ENCODE data around the gene ATP2B1. TPM values are rescaled to one million over a fixed set of nuclear protein-coding genes. Genes with fewer than 3 reads are reported as not detected.

Gene ATP2B1
- total RNA-seq, 1 experiment from 2014 or later, result 221 TPM

GRCh38 chr12:89642959-89643358 is 65.7 kb downstream of the ATP2B1 start:
- Mint-ChIP-seq H3K9me3 (ENCODE audit: unreplicated experiment) (no peaks in the 10 kb centered on the region), H3K4me3 (ENCODE audit: unreplicated experiment) (no peak overlapping the region), H3K27me3 (ENCODE audit: insufficient read depth, unreplicated experiment) (no peaks in the 10 kb centered on the region), H3K36me3 (ENCODE audit: insufficient read depth, unreplicated experiment) (peaks cover 16% of the 10 kb centered on the region), H3K4me1 (ENCODE audit: insufficient read depth, unreplicated experiment) (peaks cover 17% of the 10 kb centered on the region), H3K27ac (ENCODE audit: low read depth, unreplicated experiment) (no peak overlapping the region)
- BruUV-seq (replicated peaks), result no TSS peak
- no peak for TF ChIP-seq CTCF (IDR thresholded peaks at IDR 0.05; ENCODE audit: unreplicated experiment)
- ChIA-PET POLR2A (interaction anchor here (1.4 kb wide), 2 partner anchors 12 to 16 kb away, joined by 3 to 4 read pairs; no protein-coding TSS in a partner anchor), CTCF (no interaction called here)
- no peak for DNase-seq (ENCODE audit: unreplicated experiment)
- intact Hi-C loops (cut with micrococcal nuclease), result no loop called here

- TF ChIP-seq CTCF (IDR thresholded peaks at IDR 0.05; ENCODE audit: unreplicated experiment), result no peak
- H3K9me3 Mint-ChIP-seq (ENCODE audit: unreplicated experiment), result no peaks in the 10 kb centered on the region
- DNase-seq (ENCODE audit: unreplicated experiment), result no peak
- no peak overlapping the region for H3K4me3 Mint-ChIP-seq (ENCODE audit: unreplicated experiment)
- H3K4me1 Mint-ChIP-seq (ENCODE audit: insufficient read depth, unreplicated experiment), result peaks cover 19% of the 10 kb centered on the region
- peaks cover 34% of the 10 kb centered on the region for H3K36me3 Mint-ChIP-seq (ENCODE audit: insufficient read depth, unreplicated experiment)
- ChIA-PET CTCF (interaction anchor here (0.6 to 1.3 kb wide), 2 partner anchors 9 to 15 kb away, joined by 4 to 5 read pairs; no protein-coding TSS in a partner anchor), POLR2A (interaction anchor here (0.6 to 1.8 kb wide), 8 partner anchors 10 to 1740 kb away, joined by 3 to 6 read pairs (median 3); partner anchors contain the start of gene ATP2B1)
- peak overlapping the region; percentile 2 for H3K27ac Mint-ChIP-seq (ENCODE audit: low read depth, unreplicated experiment)
- intact Hi-C loops (cut with micrococcal nuclease), result no loop called here
- no TSS peak for BruUV-seq (replicated peaks)
- no peaks in the 10 kb centered on the region for H3K27me3 Mint-ChIP-seq (ENCODE audit: insufficient read depth, unreplicated experiment)
These were observed 71.9 kb downstream of the ATP2B1 start for GRCh38 chr12:89636776-89637160.

- no TSS peak for BruUV-seq (replicated peaks)
- POLR2A ChIA-PET, result interaction anchor here (1.0 to 1.8 kb wide), 6 partner anchors 11 to 73 kb away, joined by 3 to 6 read pairs (median 3); partner anchors contain the start of gene ATP2B1
- CTCF ChIA-PET, result interaction anchor here (0.6 kb wide), 1 partner anchor 9 kb away, joined by 4 read pairs; no protein-coding TSS in a partner anchor
- intact Hi-C loops (cut with micrococcal nuclease), result no loop called here
- H3K4me3 Mint-ChIP-seq (ENCODE audit: unreplicated experiment), result no peak overlapping the region
- no peak for TF ChIP-seq CTCF (IDR thresholded peaks at IDR 0.05; ENCODE audit: unreplicated experiment)
- no peaks in the 10 kb centered on the region for H3K27me3 Mint-ChIP-seq (ENCODE audit: insufficient read depth, unreplicated experiment)
- peak overlapping the region; percentile 2 for H3K27ac Mint-ChIP-seq (ENCODE audit: low read depth, unreplicated experiment)
- no peak for DNase-seq (ENCODE audit: unreplicated experiment)
- H3K36me3 Mint-ChIP-seq (ENCODE audit: insufficient read depth, unreplicated experiment), result peaks cover 28% of the 10 kb centered on the region
- no peaks in the 10 kb centered on the region for H3K9me3 Mint-ChIP-seq (ENCODE audit: unreplicated experiment)
- H3K4me1 Mint-ChIP-seq (ENCODE audit: insufficient read depth, unreplicated experiment), result peaks cover 24% of the 10 kb centered on the region
These were observed 72.4 kb downstream of the ATP2B1 start for GRCh38 chr12:89636052-89636775.

GRCh38 chr12:89634508-89634907 is 74.1 kb downstream of the ATP2B1 start:
- TF ChIP-seq CTCF (IDR thresholded peaks at IDR 0.05; ENCODE audit: unreplicated experiment), result no peak
- no peak overlapping the region for H3K27ac Mint-ChIP-seq (ENCODE audit: low read depth, unreplicated experiment)
- intact Hi-C loops (cut with micrococcal nuclease), result no loop called here
- POLR2A ChIA-PET, result no interaction called here
- H3K4me3 Mint-ChIP-seq (ENCODE audit: unreplicated experiment), result no peak overlapping the region
- no peaks in the 10 kb centered on the region for H3K9me3 Mint-ChIP-seq (ENCODE audit: unreplicated experiment)
- H3K27me3 Mint-ChIP-seq (ENCODE audit: insufficient read depth, unreplicated experiment), result no peaks in the 10 kb centered on the region
- CTCF ChIA-PET, result interaction anchor here (0.5 kb wide), 1 partner anchor 29 kb away, joined by 3 read pairs; no protein-coding TSS in a partner anchor
- no TSS peak for BruUV-seq (replicated peaks)
- H3K36me3 Mint-ChIP-seq (ENCODE audit: insufficient read depth, unreplicated experiment), result peaks cover 34% of the 10 kb centered on the region
- H3K4me1 Mint-ChIP-seq (ENCODE audit: insufficient read depth, unreplicated experiment), result peaks cover 26% of the 10 kb centered on the region
- DNase-seq (ENCODE audit: unreplicated experiment), result no peak
